IMR-90 (cell line): ENCODE measurements around the gene CDH13. TPM values are rescaled to one million over a fixed set of nuclear protein-coding genes. Genes with fewer than 3 reads are reported as not detected.

Experiments used
- ATAC-seq: fragments of 200-7000 bp; cut with Tn5 transposase; 2 replicates; pipeline ENCODE4 v1.9.1; 2020; ENCODE audit warnings: low read depth, mild to moderate bottlenecking, moderate library complexity
- BruUV-seq: library from RNA; stranded (reverse); fragments of 400-500 nt; replicated peaks from 2 replicates; lab custom pipeline; 2021; lab: Mats Ljungman, UMichigan
- CTCF ChIA-PET: fragments of 300-600 bp; formaldehyde crosslinking; extraction: SDS; loops from one replicate; lab custom pipeline; 2021; ENCODE audit warnings: antibody characterized with exemption; lab: Yijun Ruan, JAX
- POLR2A ChIA-PET: fragments of 300-600 bp; sonication (Branson Sonifier 250); formaldehyde crosslinking; loops from one replicate; lab custom pipeline; 2022; ENCODE audit warnings: antibody characterized with exemption; ENCODE audit not compliant: unreplicated experiment; lab: Charles Lee
- DNase-seq: peaks from one replicate; pipeline ENCODE4 v3.0.0; 2013
- H2AFZ ChIP-seq: replicated peaks from 2 replicates; pipeline ENCODE3; 2013; ENCODE audit warnings: low read length, mild to moderate bottlenecking; ENCODE audit not compliant: poor library complexity
- H2AK5ac ChIP-seq: 2 replicates; pipeline ENCODE4 v1.6.1; 2013; ENCODE audit warnings: low read depth, low read length, inconsistent platforms
- H2AK9ac ChIP-seq: replicated peaks from 2 replicates; pipeline ENCODE3; 2013; ENCODE audit warnings: mild to moderate bottlenecking, low read depth, low read length, moderate library complexity; ENCODE audit not compliant: poor library complexity
- H2BK120ac ChIP-seq: 2 replicates; pipeline ENCODE4 v1.6.1; 2013; ENCODE audit warnings: low read depth, low read length, inconsistent platforms
- H2BK15ac ChIP-seq: 3 replicates; pipeline ENCODE4 v1.6.1; 2013; ENCODE audit warnings: low read depth, low read length, inconsistent platforms
- H2BK20ac ChIP-seq: 2 replicates; pipeline ENCODE4 v1.6.1; 2013; ENCODE audit warnings: low read depth, mild to moderate bottlenecking, inconsistent platforms, low read length, moderate library complexity
- H2BK5ac ChIP-seq: 2 replicates; pipeline ENCODE4 v1.6.1; 2013; ENCODE audit warnings: mild to moderate bottlenecking, low read depth, low read length, inconsistent platforms; ENCODE audit not compliant: poor library complexity, severe bottlenecking
- H3K14ac ChIP-seq: replicated peaks from 2 replicates; pipeline ENCODE4 v1.6.1; 2013; ENCODE audit warnings: low read depth, low read length, inconsistent platforms
- H3K18ac ChIP-seq: 2 replicates; pipeline ENCODE4 v1.6.1; 2013; ENCODE audit warnings: low read depth, low read length, control low read depth
- H3K23ac ChIP-seq: 2 replicates; pipeline ENCODE4 v1.6.1; 2013; ENCODE audit warnings: low read depth, low read length, inconsistent platforms
- H3K27ac ChIP-seq: 2 replicates; pipeline ENCODE4 v1.5.1; 2013; ENCODE audit warnings: mild to moderate bottlenecking, control low read depth, low read length; ENCODE audit not compliant: insufficient read depth
- H3K27me3 ChIP-seq: 2 replicates; pipeline ENCODE4 v1.6.1; 2013; ENCODE audit warnings: low read length; ENCODE audit not compliant: control insufficient read depth, insufficient read depth
- H3K36me3 ChIP-seq: 2 replicates; pipeline ENCODE4 v1.6.1; 2013; ENCODE audit warnings: low read length, mixed read lengths; ENCODE audit not compliant: control insufficient read depth, insufficient read depth
- H3K4ac ChIP-seq: 2 replicates; pipeline ENCODE4 v1.6.1; 2013; ENCODE audit warnings: low read depth, low read length, inconsistent platforms
- H3K4me1 ChIP-seq: 2 replicates; pipeline ENCODE4 v1.6.1; 2013; ENCODE audit warnings: low read length, mixed read lengths; ENCODE audit not compliant: control insufficient read depth, insufficient read depth
- H3K4me2 ChIP-seq: 2 replicates; pipeline ENCODE4 v1.6.1; 2013; ENCODE audit warnings: low read depth, mild to moderate bottlenecking, control low read depth, low read length, moderate library complexity
- H3K4me3 ChIP-seq: 2 replicates; pipeline ENCODE4 v1.5.1; 2013; ENCODE audit warnings: low read depth, mild to moderate bottlenecking, control low read depth, low read length, moderate library complexity; ENCODE audit not compliant: insufficient read depth
- H3K56ac ChIP-seq: 2 replicates; pipeline ENCODE4 v1.6.1; 2013; ENCODE audit warnings: low read length, inconsistent platforms; ENCODE audit not compliant: insufficient read depth; ENCODE audit errors: extremely low read depth
- H3K79me1 ChIP-seq, 2 experiments: 2 replicates each; pipeline ENCODE4 v1.6.1; 2013; ENCODE audit warnings: low read length in 2 of 2, inconsistent platforms in 1 of 2, low read depth in 1 of 2
- H3K9ac ChIP-seq: 2 replicates; pipeline ENCODE4 v1.6.1; 2013; ENCODE audit warnings: low read depth, low read length, control low read depth
- H3K9me1 ChIP-seq: 2 replicates; pipeline ENCODE4 v1.6.1; 2013; ENCODE audit warnings: low read length, inconsistent platforms; ENCODE audit not compliant: insufficient read depth
- H3K9me3 ChIP-seq: 2 replicates; pipeline ENCODE4 v1.6.1; 2013; ENCODE audit warnings: low read length; ENCODE audit not compliant: control insufficient read depth, insufficient read depth
- H4K20me1 ChIP-seq: 2 replicates; pipeline ENCODE4 v1.6.1; 2013; ENCODE audit warnings: low read length, inconsistent platforms; ENCODE audit not compliant: insufficient read depth
- H4K5ac ChIP-seq: 2 replicates; pipeline ENCODE4 v1.6.1; 2013; ENCODE audit warnings: mild to moderate bottlenecking, low read depth, low read length, control low read depth
- H4K8ac ChIP-seq, 2 experiments: 2 replicates each; pipeline ENCODE4 v1.6.1; 2013; ENCODE audit warnings: low read depth in 2 of 2, low read length in 2 of 2, control low read depth in 1 of 2, inconsistent platforms in 1 of 2
- H4K91ac ChIP-seq: 2 replicates; pipeline ENCODE4 v1.6.1; 2013; ENCODE audit warnings: low read depth, low read length, inconsistent platforms; ENCODE audit not compliant: insufficient read depth
- CHD1 ChIP-seq: IDR thresholded peaks from 2 replicates; pipeline ENCODE4 v1.6.1; 2012; ENCODE audit warnings: low read depth, low read length, improper control_type of control experiment
- FOS ChIP-seq: fragments of 150-350 bp; IDR thresholded peaks from 2 replicates; pipeline ENCODE4 v1.6.1; 2016; ENCODE audit warnings: low read depth, low read length
- whole genome bisulfite sequencing, 2 experiments: methylation state at CpG; one replicate each; pipeline versions ENCODE4 v1.1.5 to v1.1.7; 2013; ENCODE audit warnings: missing lambda C conversion rate in 2 of 2; ENCODE audit not compliant: insufficient read length in 1 of 2; ENCODE audit errors: extremely low coverage in 2 of 2; 5-methylcytosine and 5-hydroxymethylcytosine counted together
- dilution Hi-C: fragments of 300-500 bp; cut with HindIII; formaldehyde crosslinking; loops from one replicate; pipeline ENCODE4 v1.14.3; 2018; ENCODE audit warnings: low sequenced_read_pairs; ENCODE audit not compliant: unreplicated experiment
- in situ Hi-C: fragments of 300-500 bp; cut with MboI; formaldehyde crosslinking; loops from 3 replicates; pipeline ENCODE4 v1.14.3; 2019; ENCODE audit warnings: low sequenced_read_pairs, inconsistent platforms, mixed read lengths
- intact Hi-C: fragments of 100-400 bp; cut with micrococcal nuclease; formaldehyde crosslinking; loops from 2 replicates; pipeline ENCODE4 v1.10.0; 2022
- polyA plus RNA-seq, 3 experiments: library from polyadenylated mRNA; depleted of rRNA; stranded (reverse); fragments of >200 nt; gene quantifications; 2 replicates each; pipeline ENCODE4 v1.2.3, GENCODE V29; 2012; ENCODE audit warnings: low replicate concordance in 1 of 3
- total RNA-seq: library from RNA; depleted of rRNA; stranded (reverse); fragments of >200 nt; gene quantifications from 2 replicates; pipeline ENCODE4 v1.2.3, GENCODE V29; 2012

Gene CDH13
- total and polyA plus RNA-seq, 2 of the 4 experiments (the other 2 are of a cell fraction) = 61.6 to 74.7 TPM

DNA sequence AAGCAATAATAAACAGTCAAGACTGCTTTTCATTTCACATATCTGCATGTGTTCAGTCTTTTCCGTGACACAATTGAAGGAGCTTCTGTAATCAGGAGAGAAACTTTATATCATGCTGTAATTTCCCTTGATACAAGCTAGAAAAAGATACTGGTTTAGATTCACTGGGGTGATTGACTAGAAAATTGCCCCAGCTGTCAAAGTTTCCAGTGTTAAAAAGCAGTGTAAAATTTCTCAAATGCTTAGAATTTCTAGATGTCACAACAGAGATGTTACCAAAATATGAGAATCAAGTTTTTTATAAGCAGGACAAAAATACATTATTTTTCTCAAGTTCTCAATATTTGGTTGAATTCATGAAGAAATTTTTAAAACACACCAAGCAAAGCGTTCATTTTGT is 888.6 kb downstream of the CDH13 start:
- Histone ChIP-seq H3K4ac (no peak overlapping the region), H3K23ac (no peak overlapping the region), H2AK5ac (no peak overlapping the region), H3K14ac (no peak overlapping the region), H3K56ac (no peak overlapping the region), H3K27me3 (no peaks in the 10 kb centered on the region), H2BK5ac (no peak overlapping the region), H3K4me3 (no peak overlapping the region), H3K9me3 (peaks cover 3% of the 10 kb centered on the region; the same call in 1 of the 2 replicates), H3K36me3 (no peaks in the 10 kb centered on the region), H3K18ac (no peak overlapping the region), H4K5ac (no peak overlapping the region), H3K9ac (no peak overlapping the region), H3K79me1 (no peaks in the 10 kb centered on the region), H4K8ac (no peak overlapping the region), H3K9me1 (peaks cover 3% of the 10 kb centered on the region), H2AFZ (no peak overlapping the region), H2BK120ac (no peak overlapping the region), H3K4me1 (no peaks in the 10 kb centered on the region), H4K20me1 (no peaks in the 10 kb centered on the region), H3K27ac (no peak overlapping the region), H2BK20ac (no peak overlapping the region), H2BK15ac (no peak overlapping the region), H3K4me2 (no peak overlapping the region), H4K91ac (no peak overlapping the region), H2AK9ac (no peak overlapping the region)
- WGBS, 2 experiments = no CpG with 5 or more reads among the region's 2 CpGs
- CTCF ChIA-PET = no interaction called here
- dilution Hi-C loops (no loop called here), intact Hi-C loops (no loop called here), in situ Hi-C loops (no loop called here)
- BruUV-seq = no TSS peak
- ATAC-seq = no peak
- POLR2A ChIA-PET = interaction anchor here (0.5 kb wide), 1 partner anchor 332 kb away, joined by 5 read pairs; no protein-coding TSS in a partner anchor
- no peak for DNase-seq
- TF ChIP-seq FOS = no peak
- TF ChIP-seq CHD1 = no peak
